ENCODE data around the gene UIMC1.
"Not testable (repeated sequence)": the region's sequence is repeated elsewhere in the genome, so short reads cannot be mapped to it uniquely, and the experiment has no call there.

- TF ChIP-seq CTCF (IDR thresholded peaks at IDR 0.05; ENCODE audit: insufficient read depth, low read length, poor library complexity, severe bottlenecking); EZH2phosphoT487 (conservative IDR thresholded peaks at IDR 0.05; ENCODE audit: low read length): not testable (repeated sequence)
Measured at GRCh38 chr5:176870644-176871043, 135.9 kb downstream of the UIMC1 start.

Data from SU-DHL-6 (cell line).